ENCODE measurements around the gene NR2C1. TPM values are rescaled to one million over a fixed set of nuclear protein-coding genes. Genes with fewer than 3 reads are reported as not detected.
"Not testable (repeated sequence)": the region's sequence is repeated elsewhere in the genome, so short reads cannot be mapped to it uniquely, and the experiment has no call there.

The NR2C1 gene
- total and polyA plus RNA-seq, 3 donors from 2014 or later, result 66.3 to 114 (median 102) TPM

DNA sequence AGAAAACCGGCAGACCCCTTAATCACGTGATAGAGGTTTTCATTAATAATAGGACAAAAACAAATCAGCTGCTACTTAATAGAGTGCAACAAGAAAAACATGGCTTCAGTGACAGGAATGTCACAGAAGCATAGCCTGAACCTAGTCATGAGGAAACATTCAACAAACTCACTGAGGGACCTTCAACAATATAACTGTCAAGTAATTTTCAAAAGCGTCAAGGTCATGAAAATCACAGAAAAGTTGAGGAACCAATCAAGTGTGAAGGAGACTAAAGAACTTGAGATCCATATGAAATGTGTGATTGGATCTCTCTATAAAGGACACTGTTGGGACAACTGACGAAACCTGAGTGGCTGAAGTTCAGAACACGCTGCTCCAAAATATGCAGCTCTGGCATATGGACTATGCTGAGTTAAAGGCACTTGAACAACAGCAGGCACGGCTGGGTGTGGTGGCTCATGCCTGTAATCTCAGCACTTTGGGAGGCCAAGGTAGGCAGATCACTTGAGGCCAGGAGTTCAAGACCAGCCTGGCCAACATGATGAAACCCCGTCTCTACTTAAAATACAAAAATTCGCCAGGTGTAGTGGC is 86.2 kb downstream of the NR2C1 start:
- no peak for TF ChIP-seq POLR2A (IDR thresholded peaks at IDR 0.05)
- TF ChIP-seq, protein P1, sequence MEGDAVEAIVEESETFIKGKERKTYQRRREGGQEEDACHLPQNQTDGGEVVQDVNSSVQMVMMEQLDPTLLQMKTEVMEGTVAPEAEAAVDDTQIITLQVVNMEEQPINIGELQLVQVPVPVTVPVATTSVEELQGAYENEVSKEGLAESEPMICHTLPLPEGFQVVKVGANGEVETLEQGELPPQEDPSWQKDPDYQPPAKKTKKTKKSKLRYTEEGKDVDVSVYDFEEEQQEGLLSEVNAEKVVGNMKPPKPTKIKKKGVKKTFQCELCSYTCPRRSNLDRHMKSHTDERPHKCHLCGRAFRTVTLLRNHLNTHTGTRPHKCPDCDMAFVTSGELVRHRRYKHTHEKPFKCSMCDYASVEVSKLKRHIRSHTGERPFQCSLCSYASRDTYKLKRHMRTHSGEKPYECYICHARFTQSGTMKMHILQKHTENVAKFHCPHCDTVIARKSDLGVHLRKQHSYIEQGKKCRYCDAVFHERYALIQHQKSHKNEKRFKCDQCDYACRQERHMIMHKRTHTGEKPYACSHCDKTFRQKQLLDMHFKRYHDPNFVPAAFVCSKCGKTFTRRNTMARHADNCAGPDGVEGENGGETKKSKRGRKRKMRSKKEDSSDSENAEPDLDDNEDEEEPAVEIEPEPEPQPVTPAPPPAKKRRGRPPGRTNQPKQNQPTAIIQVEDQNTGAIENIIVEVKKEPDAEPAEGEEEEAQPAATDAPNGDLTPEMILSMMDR (IDR thresholded peaks at IDR 0.05), result no peak
- 78 to 90% methylated on average over 8 of the region's 8 CpGs for WGBS, 2 donors
- Histone ChIP-seq H3K9me3 (no peaks in the 10 kb centered on the region), H3K27me3 (no peaks in the 10 kb centered on the region), H3K36me3 (ENCODE audit: low read depth, missing control alignments) (no peaks in the 10 kb centered on the region), H3K4me3 (no peak overlapping the region), H3K27ac (no peak overlapping the region), H3K4me1 (no peaks in the 10 kb centered on the region)
- intact Hi-C loops (cut with DNase I; ENCODE audit: low total_unique reads), result no loop called here
- DNase-seq, result no peak

DNA sequence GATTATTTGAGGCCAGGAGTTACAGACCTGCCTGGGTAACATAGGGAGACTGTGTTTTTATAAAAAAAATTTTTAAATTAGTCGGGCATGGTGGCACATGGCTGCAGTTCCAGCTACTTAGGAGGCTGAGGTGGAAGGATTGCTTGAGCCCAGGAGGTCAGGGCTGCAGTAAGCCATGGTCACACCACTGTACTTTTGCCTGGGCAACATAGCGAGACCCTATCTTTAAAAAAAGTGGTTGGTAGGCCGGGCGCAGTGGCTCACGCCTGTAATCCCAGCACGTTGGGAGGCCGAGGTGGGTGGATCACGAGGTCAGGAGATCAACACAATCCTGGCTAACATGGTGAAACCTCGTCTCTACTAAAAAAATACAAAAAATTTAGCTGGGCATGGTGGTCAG is 88.3 kb downstream of the NR2C1 start:
- H3K4me3 ChIP-seq; H3K27me3 ChIP-seq; intact Hi-C loops (cut with DNase I; ENCODE audit: low total_unique reads); H3K4me1 ChIP-seq; DNase-seq; H3K9me3 ChIP-seq; H3K27ac ChIP-seq; H3K36me3 ChIP-seq (ENCODE audit: low read depth, missing control alignments): not testable (repeated sequence)
- WGBS, 2 donors, result 79 to 83% methylated on average over 9 of the region's 9 CpGs

DNA sequence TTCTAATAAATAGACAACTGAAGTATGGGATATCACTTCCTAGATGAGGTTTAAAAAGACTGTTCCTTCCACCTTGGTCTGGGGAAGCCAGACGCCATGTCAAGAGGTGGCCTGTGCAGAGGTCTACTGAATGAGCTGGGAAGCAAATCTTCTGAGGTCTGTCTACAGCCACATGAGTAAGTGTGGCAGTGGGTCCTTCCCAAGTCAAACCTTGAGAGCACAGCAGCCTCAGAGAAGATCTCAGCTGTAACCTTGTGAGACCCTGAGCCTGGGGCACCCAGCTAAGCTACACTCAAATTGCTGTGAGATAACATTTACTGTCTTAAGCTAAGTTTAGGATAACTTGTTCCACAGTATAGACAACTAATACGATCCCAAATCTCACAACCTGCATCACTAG is 90.1 kb downstream of the NR2C1 start:
- DNase-seq, result no peak
- H3K36me3 ChIP-seq (ENCODE audit: low read depth, missing control alignments), result no peaks in the 10 kb centered on the region
- 90 to 98% methylated on average over 2 of the region's 2 CpGs for WGBS, 2 donors
- H3K4me3 ChIP-seq, result no peak overlapping the region
- no peaks in the 10 kb centered on the region for H3K4me1 ChIP-seq
- H3K27ac ChIP-seq, result no peak overlapping the region
- H3K9me3 ChIP-seq, result no peaks in the 10 kb centered on the region
- intact Hi-C loops (cut with DNase I; ENCODE audit: low total_unique reads), result no loop called here
- no peaks in the 10 kb centered on the region for H3K27me3 ChIP-seq
- TF ChIP-seq, protein P1 (IDR thresholded peaks at IDR 0.05), result no peak

DNA sequence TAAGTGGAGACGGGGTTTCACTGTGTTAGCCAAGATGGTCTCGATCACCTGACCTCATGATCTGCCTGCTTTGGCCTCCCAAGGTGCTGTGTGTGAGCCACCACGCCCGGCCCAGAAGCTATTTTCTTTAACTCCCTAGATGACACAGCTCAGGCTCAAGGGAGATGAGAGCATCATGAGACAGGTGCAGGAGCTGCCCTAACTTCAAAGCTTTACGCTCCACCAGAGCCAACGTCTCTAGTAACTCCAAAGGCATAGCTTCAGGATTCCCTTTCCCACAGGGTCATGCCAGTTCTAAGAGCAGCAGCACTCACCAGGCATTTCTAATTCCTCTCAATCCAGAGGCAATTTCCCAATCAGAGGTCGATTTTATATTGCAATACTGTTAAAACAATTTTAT is 91.0 kb downstream of the NR2C1 start:
- intact Hi-C loops (cut with DNase I; ENCODE audit: low total_unique reads), result no loop called here
- 72 to 80% methylated on average over 7 of the region's 7 CpGs for WGBS, 2 donors
- no peaks in the 10 kb centered on the region for H3K27me3 ChIP-seq
- DNase-seq, result no peak
- H3K9me3 ChIP-seq, result no peaks in the 10 kb centered on the region
- TF ChIP-seq POLR2A (IDR thresholded peaks at IDR 0.05), result no peak
- TF ChIP-seq, protein P1 (IDR thresholded peaks at IDR 0.05), result no peak
- H3K36me3 ChIP-seq (ENCODE audit: low read depth, missing control alignments), result no peaks in the 10 kb centered on the region
- H3K4me1 ChIP-seq, result no peaks in the 10 kb centered on the region
- H3K27ac ChIP-seq, result no peak overlapping the region
- H3K4me3 ChIP-seq, result no peak overlapping the region

DNA sequence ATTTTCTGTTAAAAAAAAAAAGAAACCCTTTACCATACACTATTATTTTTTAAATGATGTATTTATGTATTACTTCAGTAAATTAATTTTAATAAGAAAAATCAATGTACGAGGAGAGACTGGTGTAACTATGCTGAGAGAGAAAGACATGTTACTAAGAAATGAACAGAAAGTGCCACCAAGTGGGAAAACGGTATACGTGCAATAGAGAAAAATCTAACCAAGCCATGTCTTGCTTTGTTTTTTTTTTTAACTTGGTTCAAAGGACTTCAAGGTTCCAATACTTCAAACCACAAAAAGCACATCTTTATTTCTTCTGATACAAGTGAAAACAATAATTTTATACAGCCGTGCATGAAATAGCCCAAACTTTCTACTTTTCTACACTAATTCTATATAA is 92.8 kb downstream of the NR2C1 start:
- no peaks in the 10 kb centered on the region for H3K27me3 ChIP-seq
- H3K4me3 ChIP-seq, result no peak overlapping the region
- H3K27ac ChIP-seq, result no peak overlapping the region
- H3K9me3 ChIP-seq, result no peaks in the 10 kb centered on the region
- H3K36me3 ChIP-seq (ENCODE audit: low read depth, missing control alignments), result no peaks in the 10 kb centered on the region
- no peaks in the 10 kb centered on the region for H3K4me1 ChIP-seq
- intact Hi-C loops (cut with DNase I; ENCODE audit: low total_unique reads), result no loop called here
- no peak for TF ChIP-seq POLR2A (IDR thresholded peaks at IDR 0.05)
- TF ChIP-seq, protein P1 (IDR thresholded peaks at IDR 0.05), result no peak
- no peak for DNase-seq
- WGBS, 2 donors, result 47 to 64% methylated on average over 4 of the region's 4 CpGs

Measured in testis (tissue), 3 donors.